WI38 (cell line): Measurements from ENCODE around the gene ATXN3L.

Source experiments
- H3K4me3 ChIP-seq: 2 replicates; pipeline ENCODE4 v1.5.1; 2011; ENCODE audit warnings: low read depth, mild to moderate bottlenecking, control low read depth, low read length
- TF ChIP-seq, protein P1 (sequence below): IDR thresholded peaks from 2 replicates; pipeline ENCODE4 v1.5.1; 2012; ENCODE audit warnings: low read depth, mild to moderate bottlenecking, control low read depth, low read length

ATXN3L gene

DNA sequence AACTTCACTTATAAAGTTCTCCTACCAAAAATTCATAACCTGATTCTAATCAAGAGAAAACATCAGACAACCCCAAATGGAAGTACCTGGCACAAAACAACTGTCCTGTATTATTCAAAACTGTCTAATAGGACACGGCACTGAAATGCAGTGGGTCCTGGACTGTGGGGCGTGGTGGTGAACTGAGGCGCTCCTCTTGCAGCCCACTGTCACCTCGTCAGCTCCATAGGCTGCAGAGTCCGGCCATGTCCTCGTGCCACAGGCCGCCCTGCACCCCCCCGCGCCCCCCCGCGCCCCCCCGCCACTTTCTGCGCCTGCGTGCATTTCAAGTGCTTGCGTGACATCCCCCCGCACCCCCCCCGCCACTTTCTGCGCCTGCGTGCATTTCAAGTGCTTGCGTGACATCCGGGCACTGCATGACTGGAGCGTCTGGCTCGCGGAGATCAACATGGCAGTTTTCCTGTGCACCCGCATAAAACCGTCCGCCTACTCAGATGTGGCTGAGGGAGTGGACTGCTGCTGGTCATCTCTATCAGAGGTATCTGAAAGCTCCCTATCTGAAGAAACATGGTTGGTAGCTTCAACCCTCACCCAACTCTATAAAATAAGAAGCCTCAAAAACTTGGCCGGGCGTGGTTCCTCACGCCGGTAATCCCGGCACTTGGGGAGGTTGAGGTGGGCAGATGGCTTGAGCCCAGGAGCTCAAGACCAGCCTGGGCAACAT is 28.8 kb downstream of the ATXN3L start:
- H3K4me3 ChIP-seq = no peak overlapping the region
- TF ChIP-seq, protein P1, sequence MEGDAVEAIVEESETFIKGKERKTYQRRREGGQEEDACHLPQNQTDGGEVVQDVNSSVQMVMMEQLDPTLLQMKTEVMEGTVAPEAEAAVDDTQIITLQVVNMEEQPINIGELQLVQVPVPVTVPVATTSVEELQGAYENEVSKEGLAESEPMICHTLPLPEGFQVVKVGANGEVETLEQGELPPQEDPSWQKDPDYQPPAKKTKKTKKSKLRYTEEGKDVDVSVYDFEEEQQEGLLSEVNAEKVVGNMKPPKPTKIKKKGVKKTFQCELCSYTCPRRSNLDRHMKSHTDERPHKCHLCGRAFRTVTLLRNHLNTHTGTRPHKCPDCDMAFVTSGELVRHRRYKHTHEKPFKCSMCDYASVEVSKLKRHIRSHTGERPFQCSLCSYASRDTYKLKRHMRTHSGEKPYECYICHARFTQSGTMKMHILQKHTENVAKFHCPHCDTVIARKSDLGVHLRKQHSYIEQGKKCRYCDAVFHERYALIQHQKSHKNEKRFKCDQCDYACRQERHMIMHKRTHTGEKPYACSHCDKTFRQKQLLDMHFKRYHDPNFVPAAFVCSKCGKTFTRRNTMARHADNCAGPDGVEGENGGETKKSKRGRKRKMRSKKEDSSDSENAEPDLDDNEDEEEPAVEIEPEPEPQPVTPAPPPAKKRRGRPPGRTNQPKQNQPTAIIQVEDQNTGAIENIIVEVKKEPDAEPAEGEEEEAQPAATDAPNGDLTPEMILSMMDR = no peak

DNA sequence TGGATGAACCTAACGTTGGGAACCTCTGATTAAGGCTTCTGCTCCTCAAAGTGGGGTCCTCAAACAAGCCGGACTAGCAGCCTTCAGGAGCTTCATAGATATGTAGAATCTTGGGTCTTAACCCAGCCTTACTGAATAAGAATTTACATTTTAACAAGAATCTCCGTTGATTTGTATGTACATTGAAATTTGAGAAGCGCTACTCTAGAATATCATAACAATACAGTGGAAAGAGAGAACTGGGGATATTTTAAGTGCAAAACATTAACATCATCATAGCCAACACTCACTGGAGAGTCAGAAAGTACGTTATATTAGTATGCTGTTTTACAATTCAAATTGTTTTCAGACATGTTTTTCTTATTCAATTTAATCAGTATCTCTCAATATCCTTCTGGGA is 31.2 kb downstream of the ATXN3L start:
- TF ChIP-seq, protein P1 = no peak
- H3K4me3 ChIP-seq = no peak overlapping the region

DNA sequence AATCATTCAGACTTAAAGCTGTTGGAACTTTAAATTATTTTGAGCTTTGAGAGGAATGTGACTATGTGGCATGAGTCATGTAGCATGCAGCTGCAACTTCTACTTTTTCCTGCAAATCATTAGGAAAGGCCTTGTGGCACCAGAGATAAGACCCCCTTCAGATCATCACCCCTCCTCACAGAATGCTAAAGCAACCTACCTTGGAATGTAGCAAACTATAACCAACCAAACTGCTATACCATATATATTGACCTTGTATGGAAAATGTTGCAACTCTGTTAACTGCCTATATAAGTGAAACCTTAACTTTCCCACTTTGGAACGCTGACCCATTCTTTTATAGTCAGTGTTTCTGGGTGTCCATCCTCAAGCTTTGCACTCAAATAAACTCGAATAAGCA is 32.0 kb downstream of the ATXN3L start:
- H3K4me3 ChIP-seq = no peak overlapping the region

DNA sequence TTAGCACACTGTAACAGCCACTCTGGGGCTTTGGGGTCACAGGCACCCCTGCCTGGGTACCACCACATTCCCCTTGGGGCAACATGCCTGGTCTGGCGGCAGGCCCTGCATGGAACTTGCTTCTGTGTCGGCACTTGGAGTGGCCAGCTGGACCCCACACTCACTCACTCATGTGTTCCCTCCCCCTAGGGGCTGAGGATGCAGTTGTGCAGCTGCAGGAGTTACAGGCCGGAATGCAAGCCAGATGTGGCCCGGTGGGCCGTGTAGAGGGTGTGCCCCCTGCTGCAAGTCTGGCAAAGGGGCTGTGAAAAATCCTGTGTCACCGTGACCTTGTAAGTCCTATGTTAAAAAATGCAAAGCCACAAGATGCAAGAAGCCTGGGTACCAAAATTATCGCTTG is 34.2 kb downstream of the ATXN3L start:
- TF ChIP-seq, protein P1 = no peak
- no peak overlapping the region for H3K4me3 ChIP-seq

More for the DNA sequence above, 32.0 kb downstream of the ATXN3L start:
- TF ChIP-seq, protein P1 = no peak

DNA sequence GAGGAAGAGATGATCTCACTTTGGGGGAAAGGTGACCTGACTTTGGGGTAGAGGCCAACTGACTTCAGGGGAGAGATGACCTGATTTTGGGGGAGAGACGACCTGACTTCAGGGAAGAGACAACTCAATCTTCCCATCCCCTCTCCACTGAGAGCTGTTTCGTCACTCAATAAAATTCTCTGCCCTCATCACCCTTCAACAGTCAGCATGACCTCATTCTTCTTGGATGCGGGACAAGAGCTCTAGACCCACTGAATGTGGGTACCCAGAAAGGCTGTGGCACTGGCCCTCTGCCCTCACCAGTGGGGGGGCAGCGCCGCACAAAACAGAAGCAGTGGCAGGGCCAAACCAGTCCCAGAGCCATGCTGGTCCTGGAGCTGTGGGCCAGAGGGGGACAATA is 34.6 kb downstream of the ATXN3L start:
- TF ChIP-seq, protein P1 = no peak
- H3K4me3 ChIP-seq = no peak overlapping the region

DNA sequence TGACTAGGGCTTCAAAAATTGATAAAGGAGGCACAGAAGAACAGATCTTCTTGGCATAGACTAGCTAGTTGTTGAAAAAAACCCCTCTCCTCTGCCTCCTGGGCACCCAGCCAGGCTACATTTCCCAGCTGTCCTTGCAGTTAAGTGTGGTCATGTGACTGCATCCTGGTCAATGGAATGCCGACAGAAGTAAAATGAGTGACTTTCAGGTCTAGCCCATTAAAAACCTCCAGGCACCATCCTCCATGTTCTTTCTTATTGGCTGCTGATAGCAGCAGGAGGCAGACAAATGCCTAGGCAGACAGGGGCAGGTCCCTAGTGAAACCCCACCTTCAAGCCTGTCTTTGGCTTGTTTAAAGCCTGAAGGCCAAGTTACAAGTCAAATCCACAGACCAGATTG is 35.3 kb downstream of the ATXN3L start:
- no peak overlapping the region for H3K4me3 ChIP-seq
- TF ChIP-seq, protein P1 = no peak

DNA sequence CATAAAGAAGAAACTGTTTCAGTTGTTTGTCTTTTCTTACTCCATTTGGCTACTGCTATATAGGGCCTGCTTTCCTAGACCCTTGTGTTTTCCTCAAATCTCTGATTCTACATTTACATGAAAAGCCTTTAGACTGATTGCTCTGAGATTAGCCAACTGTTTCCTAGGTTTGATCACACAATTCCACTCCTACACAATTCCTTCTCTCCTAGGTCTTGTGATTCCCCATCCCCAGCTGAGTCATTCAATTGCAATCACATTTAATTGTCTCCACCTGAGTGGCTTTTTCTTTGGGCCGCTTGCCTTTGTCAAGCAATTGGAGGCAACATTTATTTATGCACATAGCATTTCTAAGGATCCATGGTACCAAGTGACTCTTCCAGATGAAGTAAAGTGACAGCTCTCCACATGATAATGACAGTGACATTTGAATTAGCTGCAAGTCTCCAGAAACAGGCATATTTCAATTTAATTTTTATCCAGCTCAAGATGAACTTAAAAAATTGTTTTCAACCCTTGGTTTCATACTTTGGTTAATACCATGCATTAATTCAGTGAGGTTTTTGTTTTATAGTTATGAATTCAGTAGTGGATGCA is 35.8 kb downstream of the ATXN3L start:
- TF ChIP-seq, protein P1 = no peak
- H3K4me3 ChIP-seq = no peak overlapping the region
